GM21529 (cell line): Measurements from ENCODE around the gene FNIP1.
"Not testable (repeated sequence)": the region's sequence is repeated elsewhere in the genome, so short reads cannot be mapped to it uniquely, and the experiment has no call there.

Experiments
- ATAC-seq: cut with Tn5 transposase; IDR thresholded peaks from one replicate; pipeline ENCODE4 v1.9.1; 2021; ENCODE audit not compliant: unreplicated experiment

The FNIP1 gene

DNA sequence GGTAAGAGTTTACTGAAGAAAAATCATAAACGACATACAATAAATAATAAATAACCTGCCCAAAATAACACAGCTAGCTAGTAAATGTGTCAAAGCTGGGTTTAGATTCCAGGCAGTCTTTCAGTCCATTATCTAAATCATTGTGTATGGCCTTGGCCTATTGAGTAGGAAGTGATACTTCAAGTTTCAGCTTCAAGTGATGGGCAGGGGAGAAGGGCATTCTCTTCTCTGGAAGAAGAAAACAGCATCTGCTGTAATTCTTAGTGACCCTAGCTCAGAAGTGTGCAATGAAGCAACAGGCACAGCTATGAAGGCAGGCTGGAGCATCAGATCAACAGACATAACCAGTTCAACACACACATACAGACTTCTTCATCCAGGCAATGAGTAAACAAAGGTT, 42.5 kb downstream of the FNIP1 start:
- ATAC-seq: peak; percentile 43

DNA sequence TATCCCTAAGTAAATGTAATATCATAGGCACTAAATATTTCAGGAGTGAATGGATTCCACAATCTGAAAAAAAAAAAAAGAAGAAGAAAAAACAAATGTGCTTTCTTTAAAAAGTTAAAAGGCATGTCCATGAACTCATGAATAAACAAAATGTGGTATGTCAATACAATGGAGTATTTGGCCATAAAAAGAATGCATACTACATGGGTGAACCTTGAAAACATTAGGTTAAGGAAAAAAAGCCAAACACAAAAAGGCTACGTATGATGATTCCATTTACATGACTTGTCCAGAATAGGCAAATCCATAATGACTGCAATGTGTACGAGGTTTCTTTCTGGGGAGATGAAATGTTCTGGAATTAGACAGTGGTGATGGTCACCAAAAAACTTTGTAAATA, 45.3 kb downstream of the FNIP1 start:
- no peak for ATAC-seq

DNA sequence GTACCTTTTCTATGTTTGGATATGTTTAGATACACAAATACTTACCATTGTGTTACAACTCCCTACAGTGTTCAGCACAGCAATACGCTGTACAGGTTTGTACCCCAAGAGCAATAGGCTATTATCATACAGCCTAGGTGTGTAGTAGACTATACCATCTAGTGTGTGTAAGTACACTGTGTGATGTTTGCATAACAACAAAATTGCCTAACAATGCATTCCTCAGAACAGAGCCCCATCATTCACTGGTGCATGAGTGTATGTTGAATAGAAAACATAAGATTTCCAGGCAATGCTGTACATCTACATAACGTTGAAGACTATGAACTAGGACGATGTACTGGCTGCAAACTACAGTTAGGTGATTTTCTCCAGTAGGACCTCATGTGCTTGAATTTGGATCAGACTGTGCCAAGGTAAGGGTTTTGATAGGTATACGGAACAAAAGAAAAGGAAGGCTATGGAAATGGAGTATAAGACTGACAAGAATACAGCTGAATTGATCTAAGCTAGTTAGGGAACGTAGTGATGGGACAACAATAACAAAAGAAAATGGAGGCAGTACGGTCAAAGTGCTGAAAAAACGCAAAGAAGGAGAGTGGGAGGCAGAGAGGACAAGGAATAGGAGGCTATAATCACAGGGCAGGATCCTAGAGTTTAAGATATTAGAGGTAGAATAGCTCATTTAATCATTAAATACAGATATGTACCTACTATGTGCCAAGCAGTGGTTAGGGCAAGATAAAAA, 46.9 kb downstream of the FNIP1 start:
- no peak for ATAC-seq

DNA sequence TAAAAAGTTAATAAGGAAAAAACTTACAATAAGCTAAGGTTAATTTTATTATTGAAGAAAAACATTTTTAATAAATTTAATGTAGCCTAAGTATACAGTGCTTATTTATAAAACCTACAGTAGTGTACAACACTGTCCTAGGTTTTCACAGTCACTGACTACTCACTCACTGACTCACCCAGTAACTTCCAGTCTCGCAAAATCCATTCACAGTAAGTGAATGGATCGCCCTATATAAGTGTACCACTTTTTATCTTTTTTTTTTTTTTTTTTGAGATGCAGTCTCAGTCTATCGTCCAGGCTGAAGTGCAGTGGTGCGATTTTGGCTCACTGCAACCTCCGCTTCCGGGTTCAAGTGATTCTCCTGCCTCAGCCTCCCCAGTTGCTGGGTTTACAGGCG, 47.7 kb downstream of the FNIP1 start:
- no peak for ATAC-seq

DNA sequence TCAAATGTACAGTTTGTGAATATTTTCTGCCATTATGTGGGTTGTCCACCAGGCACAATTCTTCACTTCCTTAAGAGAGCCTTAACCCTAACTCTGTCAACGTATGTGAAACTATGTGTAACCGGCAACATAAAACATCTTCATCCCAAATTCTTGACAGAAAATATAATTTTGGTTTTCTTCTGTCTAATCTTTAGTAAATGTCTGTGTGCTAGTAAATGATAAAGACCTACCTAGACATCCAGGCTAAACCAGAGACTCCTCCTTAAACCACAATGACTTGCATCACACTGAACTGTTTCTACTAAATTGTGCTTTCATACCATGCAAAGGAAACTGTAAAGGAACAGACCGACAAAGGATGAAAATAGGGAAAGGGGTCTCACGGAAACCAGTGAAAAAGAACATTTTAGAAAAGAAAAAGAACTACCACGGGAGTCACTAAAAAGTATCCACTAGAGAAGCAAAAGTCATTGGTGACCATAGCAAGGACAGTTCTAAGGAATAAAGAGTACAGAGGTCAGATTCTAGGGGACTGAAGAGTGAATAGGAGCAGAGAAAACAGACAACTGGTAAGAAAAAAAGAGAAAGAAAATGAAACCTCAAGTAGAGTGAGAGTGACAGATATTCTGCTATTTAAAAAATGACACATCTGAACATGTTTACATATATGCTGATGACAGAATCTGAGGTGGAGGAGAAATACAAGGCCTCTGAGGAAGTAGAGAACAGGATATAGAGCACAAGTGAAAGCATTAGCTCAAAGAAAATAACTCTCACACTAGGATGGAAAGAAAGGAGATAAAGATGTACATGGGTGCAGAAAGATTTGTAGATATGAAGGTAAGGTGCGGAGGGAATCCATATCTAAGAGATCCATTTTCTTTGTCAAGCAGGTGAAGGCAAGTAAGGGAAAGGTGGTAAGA, 49.4 kb downstream of the FNIP1 start:
- ATAC-seq: peak; percentile 82

DNA sequence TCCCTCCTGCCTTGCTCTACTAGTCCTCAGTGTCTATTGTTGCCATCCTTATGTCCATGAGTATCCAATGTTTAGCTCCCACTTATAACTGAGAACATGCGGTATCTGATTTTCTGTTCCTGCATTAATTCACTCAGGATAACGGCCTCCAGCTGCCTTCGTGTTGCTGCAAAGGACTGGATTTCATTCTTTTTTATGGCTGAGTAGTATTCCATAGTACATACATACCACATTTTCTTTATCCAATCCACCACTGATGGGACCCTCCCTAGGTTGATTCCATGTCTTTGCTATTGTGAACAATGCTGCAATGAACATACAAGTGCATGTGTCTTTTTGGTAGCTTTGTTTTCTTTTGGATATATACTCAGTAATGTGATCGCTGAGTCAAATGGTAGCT, 50.4 kb downstream of the FNIP1 start:
- ATAC-seq: no peak

DNA sequence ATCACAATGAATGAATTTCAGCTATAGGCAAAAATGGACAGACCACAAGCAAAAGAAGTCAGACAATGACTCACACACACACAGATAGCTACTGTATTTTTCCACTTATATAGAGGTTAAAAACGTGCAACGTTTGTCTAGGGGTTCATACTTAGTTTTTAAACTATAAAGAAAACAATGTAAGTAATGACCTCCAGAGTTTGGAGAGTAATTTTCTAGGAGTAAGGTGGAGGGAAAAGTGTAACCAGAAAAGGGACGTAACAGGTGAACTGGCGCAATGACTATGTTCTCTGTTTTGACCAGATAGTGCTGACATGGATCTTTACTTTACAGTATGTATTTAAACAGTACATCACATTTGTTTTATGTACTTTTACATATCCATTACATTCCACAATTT, 51.1 kb downstream of the FNIP1 start:
- ATAC-seq: no peak

DNA sequence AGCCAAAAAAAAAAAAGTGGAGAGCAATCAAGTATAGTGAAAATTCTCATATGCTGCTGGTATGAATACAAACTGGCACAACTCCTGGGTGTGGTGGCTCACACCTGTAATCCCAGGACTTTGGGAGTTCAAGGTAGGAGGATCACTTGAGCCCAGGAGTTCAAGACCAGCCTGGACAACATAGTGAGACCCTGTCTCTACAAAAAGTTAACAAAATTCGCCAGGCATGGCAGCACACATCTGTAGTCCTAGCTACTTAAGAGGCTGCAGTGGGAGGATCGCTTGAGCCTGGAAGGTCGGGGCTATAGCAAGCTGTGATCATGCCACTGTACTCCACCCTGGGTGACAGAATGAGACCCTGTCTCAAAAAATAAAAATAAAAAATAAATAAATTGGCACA, 51.7 kb downstream of the FNIP1 start:
- ATAC-seq: no peak

DNA sequence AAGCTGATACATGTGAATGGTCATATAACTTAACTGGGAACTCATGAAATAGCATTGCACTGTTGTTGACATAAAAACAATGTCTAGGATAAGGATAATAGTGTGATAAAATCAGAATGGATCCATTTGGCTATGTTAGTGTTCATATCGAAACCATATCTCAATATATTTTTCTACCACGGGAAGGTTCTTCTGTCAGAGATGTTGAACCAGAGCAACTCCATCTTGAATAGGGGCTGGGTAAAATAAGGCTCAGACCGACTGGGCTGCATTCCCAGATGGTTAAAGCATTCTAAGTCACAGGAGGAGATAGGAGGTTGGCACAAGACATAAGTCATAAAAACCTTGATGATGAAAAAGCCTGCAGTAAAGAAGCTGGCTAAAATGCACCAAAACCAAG, 56.3 kb downstream of the FNIP1 start:
- no peak for ATAC-seq

DNA sequence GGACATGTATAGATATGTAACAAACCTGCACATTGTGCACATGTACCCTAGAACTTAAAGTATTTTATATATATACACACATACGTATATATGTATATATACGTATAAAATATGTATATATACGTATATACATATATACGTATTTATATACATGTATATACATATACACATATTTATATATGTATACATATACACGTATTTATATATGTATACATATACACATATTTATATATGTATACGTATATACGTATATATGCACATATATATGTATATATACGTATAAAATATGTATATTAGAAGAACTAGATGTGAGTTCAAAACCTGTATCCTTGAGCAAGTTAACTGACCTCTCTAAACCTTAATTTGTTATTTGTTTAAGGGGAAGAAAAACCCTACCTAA, 61.4 kb downstream of the FNIP1 start:
- ATAC-seq: no peak

DNA sequence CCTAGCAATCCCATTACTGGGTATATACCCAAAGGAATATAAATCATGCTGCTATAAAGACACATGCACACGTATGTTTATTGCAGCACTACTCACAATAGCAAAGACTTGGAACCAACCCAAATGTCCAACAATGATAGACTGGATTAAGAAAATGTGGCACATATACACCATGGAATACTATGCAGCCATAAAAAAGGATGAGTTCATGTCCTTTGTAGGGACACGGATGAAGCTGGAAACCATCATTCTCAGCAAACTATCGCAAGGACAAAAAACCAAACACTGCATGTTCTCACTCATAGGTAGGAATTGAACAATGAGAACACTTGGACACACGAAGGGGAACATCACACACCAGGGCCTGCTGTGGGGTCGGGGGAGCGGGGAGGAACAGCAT, 61.9 kb downstream of the FNIP1 start:
- ATAC-seq: not testable (repeated sequence)

DNA sequence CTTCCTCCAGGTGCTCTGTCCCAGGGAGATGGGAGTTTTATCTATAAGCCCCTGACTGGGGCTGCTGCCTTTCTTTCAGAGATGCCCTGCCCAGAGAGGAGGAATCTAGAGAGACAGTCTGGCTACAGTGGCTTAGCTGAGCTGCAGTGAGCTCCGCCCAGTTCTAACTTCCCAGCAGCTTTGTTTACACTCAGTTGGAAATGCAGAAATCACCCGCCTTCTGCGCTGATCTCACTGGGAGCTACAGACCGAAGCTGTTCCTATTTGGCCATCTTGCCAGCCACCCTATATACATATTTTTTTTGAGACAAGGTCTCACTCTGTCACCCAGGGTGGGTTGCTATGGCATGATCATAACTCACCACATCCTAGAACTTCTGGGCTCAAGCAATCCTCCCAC, 67.5 kb downstream of the FNIP1 start:
- not testable (repeated sequence) for ATAC-seq

DNA sequence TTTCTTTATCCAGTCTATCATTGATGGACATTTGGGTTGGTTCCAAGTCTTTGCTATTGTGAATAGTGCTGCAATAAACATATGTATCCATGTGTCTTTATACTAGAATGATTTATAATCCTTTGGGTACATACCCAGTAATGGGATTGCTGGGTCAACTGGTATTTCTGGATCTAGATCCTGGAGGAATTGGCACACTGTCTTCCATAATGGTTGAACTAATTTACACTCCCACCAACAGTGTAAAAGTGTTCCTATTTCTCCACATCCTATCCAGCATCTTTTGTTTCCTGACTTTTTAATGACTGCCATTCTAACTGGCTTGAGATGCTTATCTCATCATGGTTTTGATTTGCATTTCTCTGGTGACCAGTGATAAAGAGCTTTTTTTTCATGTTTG, 72.7 kb downstream of the FNIP1 start:
- ATAC-seq: not testable (repeated sequence)

DNA sequence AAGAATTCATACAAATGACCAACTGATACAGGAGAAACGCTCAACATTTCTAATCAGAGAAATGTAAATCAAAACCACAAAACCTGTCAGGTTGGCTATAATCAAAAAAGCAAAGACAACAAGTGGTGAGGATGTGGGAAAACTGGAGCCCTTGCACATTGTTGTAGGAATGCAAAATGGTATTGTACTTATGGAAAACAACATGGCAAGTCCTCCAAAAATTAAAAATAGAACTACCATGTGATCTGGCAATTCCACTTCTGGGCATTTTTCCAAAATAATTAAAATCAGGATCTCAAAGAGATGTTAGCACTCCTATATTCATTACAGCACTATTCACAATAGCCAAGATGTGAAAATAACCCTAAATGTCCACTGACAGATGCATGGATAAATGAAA, 76.1 kb downstream of the FNIP1 start:
- ATAC-seq: no peak

DNA sequence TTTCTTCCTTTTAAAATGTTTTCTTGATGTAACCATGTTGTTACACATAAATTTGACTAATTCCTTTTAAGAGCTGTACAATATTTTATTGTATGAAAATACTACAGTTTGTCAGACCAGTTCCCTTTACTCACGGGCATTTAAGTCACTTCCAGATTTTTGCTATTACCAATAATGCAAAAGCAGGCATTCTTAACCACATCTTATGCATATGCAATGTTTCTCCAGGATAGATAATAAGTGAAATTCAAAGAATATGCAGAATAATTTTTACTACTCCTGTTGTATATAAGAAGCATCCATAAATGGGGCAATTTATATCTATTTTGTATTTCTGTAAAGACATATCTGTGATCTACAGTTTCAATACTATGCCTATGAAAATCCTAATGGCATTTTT, 77.3 kb downstream of the FNIP1 start:
- ATAC-seq: no peak

DNA sequence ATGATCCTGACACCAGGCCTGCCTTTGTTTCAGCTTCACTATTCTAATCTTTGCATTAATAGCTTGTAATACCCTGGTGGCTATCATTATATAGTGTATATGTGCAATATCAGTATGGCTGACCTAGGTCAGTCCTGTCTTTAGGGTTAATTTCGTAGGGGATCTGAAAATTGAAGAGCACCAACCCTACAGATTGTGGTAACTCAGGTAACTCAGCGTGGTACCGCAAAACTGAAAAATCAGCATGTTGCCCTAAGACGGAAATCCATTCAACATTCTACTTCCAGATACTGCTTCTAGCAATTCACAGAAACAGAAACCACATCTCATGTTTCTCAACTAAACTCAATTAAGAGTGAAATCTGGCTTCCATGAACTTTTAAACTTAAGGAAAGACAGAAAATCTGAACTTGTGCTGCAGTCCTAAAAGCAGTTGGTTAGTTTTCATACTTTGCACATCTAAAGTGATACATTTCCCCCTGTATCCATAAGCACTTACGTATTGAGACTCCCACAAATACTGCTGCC, 78.3 kb downstream of the FNIP1 start:
- ATAC-seq: no peak

DNA sequence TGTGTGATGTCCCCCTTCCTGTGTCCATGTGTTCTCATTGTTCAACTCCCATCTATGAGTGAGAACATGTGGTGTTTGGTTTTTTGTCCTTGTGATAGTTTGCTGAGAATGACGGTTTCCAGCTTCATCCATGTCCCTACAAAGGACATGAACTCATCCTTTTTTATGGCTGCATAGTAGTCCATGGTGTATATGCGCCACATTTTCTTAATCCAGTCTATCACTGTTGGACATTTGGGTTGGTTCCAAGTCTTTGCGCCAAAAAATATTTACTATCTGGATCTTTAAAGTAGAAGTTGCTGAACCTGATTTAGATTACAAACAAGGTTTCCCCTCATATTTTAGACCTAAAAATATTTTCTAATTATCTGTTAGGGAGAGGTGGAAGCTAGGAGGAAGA, 79.7 kb downstream of the FNIP1 start:
- ATAC-seq: not testable (repeated sequence)

DNA sequence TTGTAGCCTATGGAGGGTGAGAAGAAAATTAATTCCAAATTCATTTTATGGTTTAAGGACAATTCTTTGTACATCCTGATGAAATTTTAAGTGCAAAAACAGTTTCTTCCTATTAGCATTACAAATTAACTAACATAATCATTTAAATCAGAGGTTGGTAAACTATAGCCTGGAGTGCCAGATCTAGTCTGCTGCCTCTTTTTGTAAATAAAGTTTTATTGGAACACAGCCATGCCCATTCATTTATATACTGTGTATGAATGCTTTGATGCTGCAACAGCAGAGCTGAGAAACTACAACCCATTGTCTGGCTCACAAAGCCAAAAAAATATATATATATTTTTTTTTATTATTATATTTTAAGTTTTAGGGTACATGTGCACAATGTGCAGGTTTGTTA, 80.2 kb downstream of the FNIP1 start:
- no peak for ATAC-seq

DNA sequence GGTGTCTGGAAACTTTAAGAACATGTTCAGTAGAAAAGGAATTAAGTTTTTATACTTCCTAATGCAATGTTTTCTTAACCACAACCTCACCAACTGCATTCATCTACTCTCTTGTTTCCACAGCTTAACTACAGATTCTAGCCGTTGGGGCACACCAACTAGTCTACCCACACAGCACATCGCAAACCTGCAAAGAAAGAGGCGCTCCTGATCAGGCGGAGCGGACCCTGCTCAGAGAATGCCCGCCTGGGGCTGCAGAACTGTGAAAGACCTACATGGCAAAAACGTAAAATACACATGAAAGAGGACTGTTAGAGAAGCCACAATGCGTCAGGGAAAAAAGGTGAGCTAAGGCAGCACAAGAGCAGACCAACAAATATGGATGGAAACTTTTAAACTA, 86.4 kb downstream of the FNIP1 start:
- no peak for ATAC-seq

DNA sequence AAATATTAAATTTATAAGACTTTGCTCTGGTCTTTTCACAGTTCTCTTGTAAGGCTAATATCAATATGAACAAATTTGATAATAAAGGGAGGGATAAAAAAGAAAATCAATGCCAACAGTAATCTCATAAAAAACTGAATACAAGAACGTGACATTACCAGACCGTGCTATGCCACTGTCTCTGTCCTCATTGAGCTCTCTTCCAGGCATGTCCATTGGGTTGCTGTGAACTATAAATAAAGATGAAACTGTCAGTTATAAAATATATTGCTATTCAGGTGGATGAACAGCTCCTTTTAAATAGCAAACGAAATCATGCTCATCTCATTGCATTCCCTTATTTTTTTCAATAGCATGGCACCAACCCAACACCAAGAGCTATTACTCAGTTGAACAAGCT, 87.8 kb downstream of the FNIP1 start:
- no peak for ATAC-seq

DNA sequence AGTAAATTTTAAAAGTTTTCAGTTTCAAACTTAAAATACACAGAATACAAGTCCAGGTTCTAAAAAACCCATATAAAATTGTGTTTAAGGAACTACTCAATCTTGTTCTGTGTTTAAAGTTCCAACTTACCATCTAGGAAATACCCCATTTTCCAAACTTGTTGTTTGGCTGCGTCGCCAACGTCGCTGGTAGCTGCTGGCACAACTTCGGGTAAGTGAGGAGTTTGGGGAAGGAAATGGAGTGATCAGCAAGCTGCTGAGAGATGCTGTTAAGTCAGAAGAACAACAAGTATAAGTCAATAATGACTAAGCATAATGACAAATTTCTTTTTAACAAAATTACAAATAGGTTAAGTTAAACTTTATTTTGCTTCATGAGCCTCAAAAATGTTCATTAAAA, 90.5 kb downstream of the FNIP1 start:
- ATAC-seq: no peak

DNA sequence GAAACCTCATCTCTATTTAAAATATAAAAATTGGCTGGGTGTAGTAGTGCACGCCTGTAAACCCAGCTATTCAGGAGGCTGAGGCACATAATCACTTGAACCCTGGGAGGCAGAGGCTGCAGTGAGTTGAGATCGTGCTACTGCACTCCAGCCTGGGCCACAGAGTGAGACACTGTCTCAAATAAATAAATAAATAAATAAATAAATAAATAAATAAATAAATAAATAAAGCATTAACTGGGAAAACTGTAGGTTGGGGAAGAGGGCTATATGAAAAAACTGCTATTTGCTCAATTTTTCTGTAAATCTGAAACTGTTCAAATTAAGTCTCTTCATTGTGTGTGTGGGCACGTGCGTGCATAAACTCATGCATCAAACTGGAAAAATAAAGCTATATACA, 101.9 kb downstream of the FNIP1 start:
- ATAC-seq: no peak
